HCEC 1CT (cell line): ENCODE results near the gene PPOX.

Source experiments
- DNase-seq: peaks from one replicate; pipeline ENCODE4 v3.0.0-alpha.2; 2017

The PPOX gene

GRCh38 chr1:161153682-161154337, 12.4 kb upstream of the PPOX start, which contains the start of gene UFC1:
Gene UFC1 (plus strand): TSS chr1:161153978. CDS start chr1:161153998, 20 bp downstream.
- DNase-seq, result peak; percentile 93

DNA sequence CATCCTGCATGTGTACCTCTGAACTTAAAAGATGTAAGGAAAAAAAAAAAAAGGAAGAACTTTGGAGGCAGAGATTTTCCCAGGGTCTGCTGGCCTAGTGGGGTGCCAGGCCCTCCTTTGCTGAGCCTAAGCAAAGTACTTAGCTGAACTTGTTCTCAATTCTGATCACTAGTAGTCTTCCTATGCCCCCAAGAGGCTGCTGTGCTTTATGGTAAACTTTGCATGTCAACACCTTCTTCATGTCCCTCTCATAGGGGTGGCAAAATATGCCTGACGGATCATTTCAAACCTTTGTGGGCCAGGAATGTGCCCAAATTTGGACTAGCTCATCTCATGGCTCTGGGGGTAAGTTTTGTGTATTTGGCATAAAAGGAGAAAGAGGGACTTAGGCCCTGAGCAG, 8.4 kb upstream of the PPOX start:
- DNase-seq, result no peak

GRCh38 chr1:161158316-161159010, 7.8 kb upstream of the PPOX start:
- DNase-seq, result no peak

DNA sequence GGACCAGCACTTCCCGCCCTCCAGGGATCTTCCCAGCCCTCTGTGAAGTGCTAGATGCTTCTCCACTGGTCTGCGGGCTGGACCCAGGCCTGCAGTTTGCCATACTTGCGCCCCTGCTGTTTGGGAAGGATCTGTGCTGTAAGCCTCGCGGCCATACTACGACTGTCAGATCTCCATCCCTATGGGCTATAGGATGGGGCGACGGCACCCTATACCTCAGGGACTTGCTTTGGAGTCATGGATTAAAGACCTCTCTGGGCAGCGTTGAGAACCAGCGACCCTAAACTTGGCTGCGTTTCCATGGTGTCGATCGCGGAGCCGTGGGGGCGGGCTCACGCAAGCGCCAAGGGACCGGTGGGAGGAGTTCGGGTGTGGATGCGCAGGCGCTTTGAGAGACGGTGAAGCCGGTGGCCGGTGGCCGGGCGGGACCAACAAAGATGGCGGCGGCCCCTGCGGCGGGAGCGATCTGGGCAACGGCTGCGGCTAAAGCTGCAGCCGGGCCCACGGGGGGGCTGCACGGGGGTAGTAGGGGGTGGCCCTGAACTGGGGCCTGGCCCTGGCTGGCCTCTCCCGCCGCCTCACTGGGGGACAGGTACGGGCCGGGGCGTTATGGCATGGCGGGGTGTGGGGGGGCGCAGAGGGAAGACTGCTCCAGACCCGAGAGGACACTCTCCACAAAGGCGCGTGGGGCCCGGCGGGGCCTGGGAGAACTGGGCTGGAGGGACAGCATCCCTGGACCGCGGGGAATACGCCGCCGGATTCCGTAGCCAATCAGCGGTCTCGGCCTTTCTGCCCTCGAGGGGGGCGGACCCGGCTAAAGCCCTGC, 6.9 kb upstream of the PPOX start, which contains the start of gene USP21:
USP21 (plus strand) TSS at position 414 of the 826 bp plus-strand sequence. CDS start 1,141 bp downstream, outside the sequence.
- DNase-seq, result peak; percentile 85

GRCh38 chr1:161159913-161160243, 6.3 kb upstream of the PPOX start:
- DNase-seq, result no peak

- no peak for DNase-seq
Measured at GRCh38 chr1:161160671-161161145, 5.5 kb upstream of the PPOX start.

DNA sequence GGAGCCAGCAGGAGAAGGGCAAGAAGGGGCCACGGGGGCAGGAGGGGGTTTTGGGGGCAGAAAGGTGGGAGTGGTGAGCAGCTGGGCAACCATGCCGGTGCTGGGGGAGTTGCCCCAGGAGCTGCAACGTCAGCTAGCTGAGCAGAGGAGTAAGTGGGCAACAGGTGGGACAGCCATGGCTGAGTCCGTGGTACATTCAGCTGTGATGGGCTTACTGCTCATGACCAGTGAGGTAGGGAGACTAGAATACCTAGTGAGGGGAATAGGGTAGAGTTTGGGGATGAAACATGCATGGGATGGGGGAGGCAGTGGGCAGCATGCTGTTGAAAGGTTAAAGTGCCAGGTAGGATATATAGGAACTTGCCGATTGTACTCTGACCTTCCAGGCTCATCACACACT, 4.6 kb upstream of the PPOX start:
- DNase-seq, result no peak

DNA sequence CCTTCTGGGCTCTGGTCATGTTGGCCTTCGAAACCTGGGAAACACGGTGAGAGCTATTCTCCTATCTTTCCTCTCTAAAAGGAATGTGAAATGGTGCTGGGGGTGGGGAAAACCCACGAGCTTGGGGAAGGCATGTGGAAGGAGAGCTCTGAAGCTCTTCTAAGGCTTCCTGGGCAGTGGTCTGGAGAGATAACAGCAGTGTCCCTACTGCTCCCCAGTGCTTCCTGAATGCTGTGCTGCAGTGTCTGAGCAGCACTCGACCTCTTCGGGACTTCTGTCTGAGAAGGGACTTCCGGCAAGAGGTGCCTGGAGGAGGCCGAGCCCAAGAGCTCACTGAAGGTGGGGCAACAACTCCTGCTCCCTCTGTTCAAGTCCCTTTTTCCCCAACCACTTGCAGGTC, 4.2 kb upstream of the PPOX start:
- no peak for DNase-seq

DNA sequence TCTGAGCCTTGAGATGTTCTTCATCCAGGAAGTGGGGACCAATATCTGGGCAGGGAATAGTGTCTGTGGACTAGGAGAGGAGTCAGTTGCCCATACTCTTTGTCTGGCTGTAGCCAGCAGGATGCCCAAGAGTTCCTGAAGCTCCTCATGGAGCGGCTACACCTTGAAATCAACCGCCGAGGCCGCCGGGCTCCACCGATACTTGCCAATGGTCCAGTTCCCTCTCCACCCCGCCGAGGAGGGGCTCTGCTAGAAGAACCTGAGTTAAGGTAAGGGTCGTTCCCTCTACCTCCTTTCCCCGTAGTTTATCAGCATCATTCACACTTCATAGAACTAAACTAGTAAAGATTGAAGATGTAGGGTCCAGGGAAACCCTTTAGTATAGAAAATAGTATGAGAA, 3.4 kb upstream of the PPOX start:
- DNase-seq, result no peak

DNA sequence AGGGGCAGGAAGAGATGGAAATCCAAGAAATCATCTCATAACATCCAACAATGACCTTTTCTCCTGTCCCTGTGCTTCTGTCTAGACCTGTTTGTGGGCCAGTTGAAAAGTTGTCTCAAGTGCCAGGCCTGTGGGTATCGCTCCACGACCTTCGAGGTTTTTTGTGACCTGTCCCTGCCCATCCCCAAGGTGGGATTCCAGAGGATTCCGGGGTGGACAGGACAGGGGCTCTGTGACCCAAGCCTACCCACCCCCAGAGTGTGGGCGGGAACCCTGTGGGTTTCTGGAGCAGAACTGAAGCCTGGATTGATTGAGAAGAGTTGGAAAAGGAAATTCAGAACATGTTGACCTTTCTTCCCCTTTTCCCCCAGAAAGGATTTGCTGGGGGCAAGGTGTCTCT, 2.4 kb upstream of the PPOX start:
- DNase-seq, result no peak

- DNase-seq, result no peak
Measured at GRCh38 chr1:161164901-161165610, 1.2 kb upstream of the PPOX start.

GRCh38 chr1:161166669-161167548, 683 bp downstream of the PPOX start:
- DNase-seq, result no peak

DNA sequence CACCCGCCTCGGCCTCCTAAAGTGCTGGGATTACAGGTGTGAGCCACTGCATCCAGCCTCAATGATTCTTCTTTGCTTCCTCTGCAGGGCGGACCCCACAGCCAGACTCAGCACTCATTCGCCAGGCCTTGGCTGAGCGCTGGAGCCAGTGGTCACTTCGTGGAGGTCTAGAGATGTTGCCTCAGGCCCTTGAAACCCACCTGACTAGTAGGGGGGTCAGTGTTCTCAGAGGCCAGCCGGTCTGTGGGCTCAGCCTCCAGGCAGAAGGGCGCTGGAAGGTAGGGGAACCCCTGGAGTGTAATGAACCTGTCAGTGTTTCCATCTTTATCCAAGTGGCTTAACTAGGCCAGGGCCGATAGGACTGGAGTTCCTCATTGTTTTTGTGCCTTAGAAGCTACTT, 2.7 kb downstream of the PPOX start:
- DNase-seq, result no peak

- no peak for DNase-seq
Measured at GRCh38 chr1:161171191-161171590, 5.0 kb downstream of the PPOX start.

- no peak for DNase-seq
Measured at GRCh38 chr1:161171696-161172095, 5.5 kb downstream of the PPOX start.

DNA sequence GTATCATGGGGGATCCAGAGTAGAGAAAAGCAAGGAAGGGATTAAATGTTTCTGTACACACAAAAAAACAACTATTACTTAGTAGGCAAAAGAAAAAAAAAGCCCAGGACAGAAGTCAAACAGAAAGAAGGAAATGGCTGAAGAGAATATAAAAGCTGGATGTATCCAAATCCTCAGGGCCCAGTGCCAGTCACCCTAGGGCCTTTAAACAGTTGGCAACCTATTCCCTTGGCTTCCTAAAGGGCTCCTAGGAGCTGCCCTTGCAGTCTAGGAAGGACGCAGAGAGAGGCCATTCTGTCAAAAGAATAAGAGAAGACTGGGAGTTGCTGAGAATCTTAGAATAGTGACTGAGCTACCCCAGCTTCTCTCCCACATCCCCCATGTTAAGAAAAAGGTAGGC, 6.1 kb downstream of the PPOX start:
- no peak for DNase-seq

DNA sequence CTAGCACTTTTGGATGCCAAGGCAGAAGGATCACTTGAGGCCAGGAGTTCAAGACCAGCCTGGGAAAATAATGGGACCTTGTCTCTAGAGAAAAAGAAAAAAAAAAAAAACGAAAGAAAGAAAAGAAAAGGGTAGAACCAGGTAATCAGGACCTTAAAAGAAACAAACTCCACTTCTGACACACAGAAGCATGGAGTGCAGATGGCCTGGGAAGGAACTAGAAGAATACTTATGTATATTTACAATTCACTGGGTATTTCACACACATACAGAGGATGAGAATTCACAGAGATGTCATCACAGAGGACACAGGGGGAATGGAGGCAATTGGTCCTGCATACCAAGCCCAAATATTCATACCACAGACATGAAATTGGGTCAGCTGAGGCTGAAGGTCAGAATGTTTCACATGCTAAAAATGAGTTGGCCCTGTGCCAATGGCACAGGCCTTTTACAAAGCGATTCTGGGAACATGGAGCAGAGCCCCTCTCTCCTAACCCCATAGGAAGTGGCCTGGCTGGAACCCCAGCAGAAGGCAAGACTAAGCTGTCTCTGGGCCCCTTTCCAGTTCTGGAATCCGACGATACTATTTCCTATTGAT, 6.7 kb downstream of the PPOX start:
- peak; percentile 95 for DNase-seq

DNA sequence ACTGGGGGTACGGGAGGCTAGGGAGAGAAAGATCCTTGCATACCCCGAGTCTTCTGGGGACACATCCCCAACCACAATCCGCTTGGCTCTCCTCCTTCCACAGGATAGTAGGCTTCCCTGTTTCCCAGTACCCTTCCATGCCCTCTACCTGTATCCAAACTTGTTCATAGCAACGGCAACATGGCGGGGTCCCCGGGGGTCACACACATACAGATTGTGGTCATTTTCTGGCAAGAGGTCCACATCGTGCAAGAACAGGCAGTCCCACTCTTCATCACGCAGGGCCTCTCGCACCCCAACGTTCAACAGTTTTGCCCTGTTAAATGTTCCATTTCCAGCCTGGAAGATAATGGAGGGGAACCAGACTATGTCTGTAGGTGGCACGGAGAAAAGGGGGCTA, 7.5 kb downstream of the PPOX start:
- DNase-seq, result no peak

DNA sequence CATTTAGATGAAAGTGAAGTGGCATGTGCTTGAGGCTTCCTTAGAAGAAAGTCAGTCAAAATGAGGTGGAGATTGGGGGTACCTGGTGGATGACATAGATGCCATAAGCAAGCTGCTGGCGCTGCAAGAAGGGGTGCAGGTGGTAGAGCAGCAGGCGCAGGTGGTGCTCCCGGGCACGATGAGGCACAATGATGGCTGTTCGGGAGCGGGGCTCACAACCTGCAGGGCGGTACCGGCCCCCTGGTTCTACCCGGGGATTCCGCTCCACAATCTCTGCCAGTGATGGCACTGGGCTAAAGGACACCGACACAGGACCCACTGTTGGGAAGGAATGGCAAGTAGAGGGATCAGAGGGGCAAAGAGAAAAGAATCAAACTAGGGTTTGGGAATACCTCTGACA, 8.7 kb downstream of the PPOX start:
- no peak for DNase-seq

DNA sequence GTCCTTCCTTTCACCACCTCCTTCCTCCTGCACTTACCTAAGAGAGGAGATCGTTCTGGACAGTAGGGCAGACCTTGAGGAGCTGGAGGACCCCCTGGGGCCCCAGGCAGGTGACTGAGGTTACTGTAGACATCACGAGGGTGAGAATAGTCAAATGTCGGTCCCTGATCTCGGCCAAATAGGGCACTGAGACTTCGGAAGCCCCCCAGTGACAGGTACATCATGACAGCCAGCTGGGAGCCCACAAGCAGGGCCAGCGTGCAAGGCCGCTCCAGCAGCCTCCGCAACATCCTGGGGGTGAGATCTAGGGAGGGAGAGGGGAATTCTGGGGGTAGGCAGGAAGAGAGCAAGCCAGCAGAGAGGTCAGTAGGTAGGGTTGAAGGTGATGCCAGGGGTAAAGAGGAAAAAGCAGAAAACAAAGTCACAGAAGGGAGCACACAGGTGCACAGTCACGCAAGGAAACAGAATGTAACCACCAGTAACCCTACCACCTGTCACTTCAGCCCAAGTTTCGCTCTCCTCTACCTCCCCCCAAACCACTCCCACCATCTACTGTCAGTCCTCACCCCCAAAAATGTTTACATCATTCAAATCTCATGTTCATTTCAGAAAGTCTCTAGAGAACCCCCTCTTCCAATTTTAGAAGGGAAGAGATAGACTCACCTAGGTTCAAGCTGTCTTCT, 9.7 kb downstream of the PPOX start:
- DNase-seq, result no peak
